Right lobe of liver (tissue), 6 donors: ENCODE results near the gene PAPLN. TPM values are rescaled to one million over a fixed set of nuclear protein-coding genes. Genes with fewer than 3 reads are reported as not detected.

ENCODE experiments used
- ATAC-seq, 4 donors: fragments of 200-7000 bp; cut with Tn5 transposase; one replicate each; pipeline ENCODE4 v1.9.1; 2020; ENCODE audit warnings: mild to moderate bottlenecking in 4 of 4, moderate library complexity in 4 of 4
- DNase-seq, 3 donors: peaks; one replicate each; pipeline ENCODE4 v3.0.0-alpha.2; 2020
- H3K27ac ChIP-seq, 3 donors: fragments of 200-600 bp; one replicate each; pipeline ENCODE4 v1.8.0; 2022
- H3K27me3 ChIP-seq, 2 donors: fragments of 200-600 bp; one replicate each; pipeline ENCODE4 v1.8.0; 2022
- H3K36me3 ChIP-seq, 4 donors: fragments of 200-600 bp; sonication (generic) in 1 of 4; one replicate each; pipeline versions ENCODE4 v1.5.1 to v1.8.0; 2017 to 2022; ENCODE audit warnings: control low read depth in 1 of 4
- H3K4me1 ChIP-seq, 4 donors: fragments of 200-600 bp; sonication (generic) in 1 of 4; one replicate each; pipeline versions ENCODE4 v1.5.1 to v1.8.0; 2017 to 2022; ENCODE audit warnings: control low read depth in 1 of 4
- H3K4me3 ChIP-seq, 3 donors: fragments of 200-600 bp; one replicate each; pipeline ENCODE4 v1.8.0; 2022
- H3K9me3 ChIP-seq, 4 donors: fragments of 200-600 bp; sonication (generic) in 1 of 4; one replicate each; pipeline versions ENCODE4 v1.5.1 to v1.8.0; 2017 to 2022; ENCODE audit warnings: control low read depth in 1 of 4
- POLR2A ChIP-seq: fragments of 450-650 bp; IDR thresholded peaks from one replicate; pipeline ENCODE4 v1.6.1; 2017; ENCODE audit warnings: antibody characterized with exemption, mild to moderate bottlenecking
- WGBS: methylation state at CpG from one replicate; pipeline ENCODE4 v1.1.6; 2018; ENCODE audit warnings: low coverage, low lambda C conversion rate; ENCODE audit not compliant: insufficient coverage; ENCODE audit errors: missing lambda C conversion rate; 5-methylcytosine and 5-hydroxymethylcytosine counted together
- intact Hi-C, 2 donors: fragments of 100-400 bp; cut with DNase I; formaldehyde crosslinking; loops; one replicate each; pipeline versions ENCODE4 v1.11.2 to v1.14.1; 2022
- total RNA-seq, 6 experiments: library from RNA; depleted of rRNA in 2 of 6; stranded (reverse); fragments of >200 nt in 2 of 6; fragmentation: NEBNext Ultra II Directional in 3 of 6; extraction: Animal tissue kit (Norgen Biotek cat#: 25700) in 3 of 6; gene quantifications; one replicate each; pipeline versions ENCODE4 v1.1.0 to v1.2.4, GENCODE V29; 2016 to 2023
- TF ChIP-seq, protein P1 (sequence below), 4 donors: fragments of 200-600 bp in 3 of 4; fragments of 450-650 bp in 1 of 4; IDR thresholded peaks; one replicate each; pipeline versions ENCODE4 v1.5.1 to v1.8.0; 2016 to 2022; ENCODE audit warnings: antibody characterized with exemption in 4 of 4, mild to moderate bottlenecking in 2 of 4
- donor health status: DM: no; HTN: yes; CAD: no.
- donor health status: DM: no; HTN: no; CAD: no.
- donor health status: DM: no; HTN: no; CAD: no.
- donor health status: DM: no; HTN: yes; CAD: no.
- donor health status: DM: no; HTN: yes; CAD: no.

Gene PAPLN
- total RNA-seq, 6 experiments from 2014 or later = 0.86 to 3.2 (median 1.2) TPM

DNA sequence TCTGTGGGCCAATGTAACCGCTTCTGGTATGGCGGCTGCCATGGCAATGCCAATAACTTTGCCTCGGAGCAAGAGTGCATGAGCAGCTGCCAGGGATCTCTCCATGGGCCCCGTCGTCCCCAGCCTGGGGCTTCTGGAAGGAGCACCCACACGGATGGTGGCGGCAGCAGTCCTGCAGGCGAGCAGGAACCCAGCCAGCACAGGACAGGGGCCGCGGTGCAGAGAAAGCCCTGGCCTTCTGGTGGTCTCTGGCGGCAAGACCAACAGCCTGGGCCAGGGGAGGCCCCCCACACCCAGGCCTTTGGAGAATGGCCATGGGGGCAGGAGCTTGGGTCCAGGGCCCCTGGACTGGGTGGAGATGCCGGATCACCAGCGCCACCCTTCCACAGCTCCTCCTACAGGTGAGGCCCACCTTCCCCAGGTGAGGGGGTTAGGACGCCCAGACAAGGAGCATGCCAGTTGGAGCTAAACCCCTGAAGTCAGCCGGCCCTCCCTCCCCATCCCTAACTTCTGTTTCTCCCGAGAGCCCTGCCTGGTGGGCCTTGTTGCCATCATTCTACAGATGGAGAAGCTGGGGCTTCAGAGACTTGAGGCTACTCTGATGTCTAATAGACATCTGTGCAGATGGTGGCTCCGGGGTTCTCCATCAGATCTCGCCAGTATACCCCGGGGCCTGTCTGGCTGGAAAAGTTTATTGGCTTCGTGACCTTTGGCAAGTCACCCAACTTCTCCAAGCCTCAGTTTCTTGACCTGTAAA lies 25.3 kb downstream of the PAPLN start:
- no peak overlapping the region for H3K27ac ChIP-seq
- no peak overlapping the region for H3K4me3 ChIP-seq
- H3K9me3 ChIP-seq = no peaks in the 10 kb centered on the region
- DNase-seq (no peak), ATAC-seq (no peak)
- WGBS = 76% methylated on average over 4 of the region's 20 CpGs
- TF ChIP-seq, protein P1, sequence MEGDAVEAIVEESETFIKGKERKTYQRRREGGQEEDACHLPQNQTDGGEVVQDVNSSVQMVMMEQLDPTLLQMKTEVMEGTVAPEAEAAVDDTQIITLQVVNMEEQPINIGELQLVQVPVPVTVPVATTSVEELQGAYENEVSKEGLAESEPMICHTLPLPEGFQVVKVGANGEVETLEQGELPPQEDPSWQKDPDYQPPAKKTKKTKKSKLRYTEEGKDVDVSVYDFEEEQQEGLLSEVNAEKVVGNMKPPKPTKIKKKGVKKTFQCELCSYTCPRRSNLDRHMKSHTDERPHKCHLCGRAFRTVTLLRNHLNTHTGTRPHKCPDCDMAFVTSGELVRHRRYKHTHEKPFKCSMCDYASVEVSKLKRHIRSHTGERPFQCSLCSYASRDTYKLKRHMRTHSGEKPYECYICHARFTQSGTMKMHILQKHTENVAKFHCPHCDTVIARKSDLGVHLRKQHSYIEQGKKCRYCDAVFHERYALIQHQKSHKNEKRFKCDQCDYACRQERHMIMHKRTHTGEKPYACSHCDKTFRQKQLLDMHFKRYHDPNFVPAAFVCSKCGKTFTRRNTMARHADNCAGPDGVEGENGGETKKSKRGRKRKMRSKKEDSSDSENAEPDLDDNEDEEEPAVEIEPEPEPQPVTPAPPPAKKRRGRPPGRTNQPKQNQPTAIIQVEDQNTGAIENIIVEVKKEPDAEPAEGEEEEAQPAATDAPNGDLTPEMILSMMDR (IDR thresholded peaks at IDR 0.05) = no peak
- TF ChIP-seq POLR2A = no peak
- H3K4me1 ChIP-seq = no peaks in the 10 kb centered on the region
- intact Hi-C loops = no loop called here
- no peaks in the 10 kb centered on the region for H3K36me3 ChIP-seq
- no peaks in the 10 kb centered on the region for H3K27me3 ChIP-seq

DNA sequence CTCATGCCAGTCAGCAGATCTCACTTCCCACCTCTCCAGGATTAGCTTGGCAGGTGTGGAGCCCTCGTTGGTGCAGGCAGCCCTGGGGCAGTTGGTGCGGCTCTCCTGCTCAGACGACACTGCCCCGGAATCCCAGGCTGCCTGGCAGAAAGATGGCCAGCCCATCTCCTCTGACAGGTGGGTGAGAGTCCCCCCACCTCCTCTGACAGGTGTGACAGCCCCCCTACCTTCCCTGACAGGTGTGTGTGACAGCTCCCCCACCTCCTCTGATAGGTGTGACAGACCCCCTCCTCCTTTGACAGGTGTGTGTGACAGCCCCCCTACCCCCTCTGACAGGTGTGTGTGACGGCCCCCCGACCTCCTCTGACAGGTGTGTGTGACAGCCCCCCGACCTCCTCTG lies 26.3 kb downstream of the PAPLN start:
- DNase-seq (no peak), ATAC-seq (no peak)
- TF ChIP-seq, protein P1 (IDR thresholded peaks at IDR 0.05) = no peak
- TF ChIP-seq POLR2A = no peak
- 80% methylated on average over 1 of the region's 7 CpGs for WGBS
- intact Hi-C loops = no loop called here
- Histone ChIP-seq H3K4me3 (no peak overlapping the region), H3K4me1 (no peaks in the 10 kb centered on the region), H3K27ac (no peak overlapping the region), H3K9me3 (no peaks in the 10 kb centered on the region), H3K36me3 (no peaks in the 10 kb centered on the region), H3K27me3 (no peaks in the 10 kb centered on the region)

DNA sequence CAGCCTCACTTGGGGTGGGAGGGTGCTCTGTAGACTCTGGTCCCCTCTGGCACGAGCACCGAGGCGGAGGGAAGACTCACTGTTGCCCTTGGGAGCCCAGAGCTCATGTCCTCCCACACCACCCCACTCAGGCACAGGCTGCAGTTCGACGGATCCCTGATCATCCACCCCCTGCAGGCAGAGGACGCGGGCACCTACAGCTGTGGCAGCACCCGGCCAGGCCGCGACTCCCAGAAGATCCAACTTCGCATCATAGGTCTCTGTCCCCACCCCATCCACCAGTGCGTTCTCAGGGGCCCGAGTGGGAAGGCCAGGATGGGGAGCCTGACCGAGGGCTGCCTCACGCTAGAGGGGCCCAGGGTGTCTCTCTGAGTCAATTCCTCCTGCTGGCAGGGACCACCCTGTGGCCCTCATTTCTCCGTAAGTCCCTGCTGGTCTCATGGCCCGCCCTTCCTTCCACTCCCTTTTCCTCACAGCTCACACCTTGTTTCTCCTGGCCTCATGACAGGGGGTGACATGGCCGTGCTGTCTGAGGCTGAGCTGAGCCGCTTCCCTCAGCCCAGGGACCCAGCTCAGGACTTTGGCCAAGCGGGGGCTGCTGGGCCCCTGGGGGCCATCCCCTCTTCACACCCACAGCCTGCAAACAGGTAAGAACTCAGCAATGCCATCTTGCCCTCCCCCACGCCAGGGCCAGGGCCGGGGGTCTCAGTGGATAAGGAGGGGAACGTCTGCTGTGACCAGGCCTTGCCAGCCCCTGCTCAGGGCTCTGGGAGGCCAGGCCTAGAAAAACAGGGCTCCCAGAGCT lies 27.0 kb downstream of the PAPLN start:
- DNase-seq (no peak), ATAC-seq (no peak)
- intact Hi-C loops = no loop called here
- Histone ChIP-seq H3K4me1 (no peaks in the 10 kb centered on the region), H3K27ac (no peak overlapping the region), H3K4me3 (no peak overlapping the region), H3K36me3 (no peaks in the 10 kb centered on the region), H3K27me3 (no peaks in the 10 kb centered on the region), H3K9me3 (no peaks in the 10 kb centered on the region)
- no peak for TF ChIP-seq POLR2A
- TF ChIP-seq, protein P1 (IDR thresholded peaks at IDR 0.05) = no peak
- 50% methylated on average over 2 of the region's 23 CpGs for WGBS

DNA sequence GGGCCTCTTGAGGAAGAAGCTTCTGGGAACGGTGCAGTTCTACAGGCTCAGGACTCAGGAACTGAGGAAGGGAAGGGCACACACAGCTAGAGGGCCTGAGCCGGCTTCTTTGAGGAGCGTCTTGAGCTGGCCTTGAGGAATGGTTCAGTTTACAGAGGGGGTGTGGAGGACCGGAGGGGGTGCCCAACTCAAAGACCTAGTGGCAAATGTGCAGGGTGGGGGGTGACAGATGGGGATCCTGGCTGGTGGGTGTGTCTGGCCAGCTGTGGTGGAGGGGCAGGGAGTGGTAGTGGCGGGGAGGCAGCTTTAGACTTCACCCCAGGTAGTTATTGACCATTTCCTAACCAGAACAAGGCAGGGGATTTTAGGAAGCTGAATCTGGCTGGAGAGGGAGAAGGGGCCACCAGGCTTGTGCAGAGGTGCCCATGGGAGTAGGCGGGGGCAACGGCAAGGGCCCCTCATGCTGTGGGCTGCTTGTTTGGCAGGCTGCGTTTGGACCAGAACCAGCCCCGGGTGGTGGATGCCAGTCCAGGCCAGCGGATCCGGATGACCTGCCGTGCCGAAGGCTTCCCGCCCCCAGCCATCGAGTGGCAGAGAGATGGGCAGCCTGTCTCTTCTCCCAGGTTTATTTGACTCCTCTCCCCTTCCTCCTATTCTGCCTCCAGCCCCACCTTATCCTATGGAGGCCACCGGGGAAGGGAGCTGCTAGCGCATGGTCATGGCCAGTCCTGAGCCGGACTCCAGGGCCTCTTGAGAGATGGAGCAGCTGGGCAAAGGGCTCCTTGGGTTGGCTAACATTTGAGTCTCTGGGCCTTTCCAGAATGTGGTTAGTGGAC lies 27.8 kb downstream of the PAPLN start:
- no peaks in the 10 kb centered on the region for H3K27me3 ChIP-seq
- ATAC-seq = no peak
- no peaks in the 10 kb centered on the region for H3K9me3 ChIP-seq
- H3K36me3 ChIP-seq = no peaks in the 10 kb centered on the region
- H3K4me1 ChIP-seq = peaks cover 0 to 6% (median 0%) of the 10 kb centered on the region in 4 donors
- no peak overlapping the region for H3K4me3 ChIP-seq
- WGBS = 64% methylated on average over 5 of the region's 18 CpGs
- no peak for TF ChIP-seq POLR2A
- TF ChIP-seq, protein P1 (IDR thresholded peaks at IDR 0.05) = no peak
- no peak overlapping the region for H3K27ac ChIP-seq
- intact Hi-C loops = no loop called here
- no peak for DNase-seq
